HG02938 (cell line): ENCODE results near the gene CD180.

Experiments
- ATAC-seq: cut with Tn5 transposase; IDR thresholded peaks from one replicate; pipeline ENCODE4 v1.9.1; 2021; ENCODE audit warnings: mild to moderate bottlenecking, moderate library complexity; ENCODE audit not compliant: unreplicated experiment

The CD180 gene

DNA sequence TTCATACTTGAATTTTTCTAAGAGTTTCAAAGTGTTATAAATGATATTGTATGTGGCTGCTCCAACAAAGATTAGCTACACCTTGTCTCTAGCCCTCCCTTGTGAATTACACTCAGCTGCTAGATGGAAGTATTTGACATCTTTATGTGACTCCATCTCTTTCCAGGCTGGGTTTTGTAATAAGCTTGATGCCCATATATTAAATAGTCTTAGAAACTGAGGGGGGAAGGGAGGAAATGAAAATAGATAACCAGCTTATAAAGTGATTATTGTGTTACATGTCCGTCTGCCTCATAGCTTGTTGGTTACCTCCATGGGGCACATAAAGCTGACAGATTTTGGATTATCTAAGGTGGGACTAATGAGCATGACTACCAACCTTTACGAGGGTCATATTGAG is 63.4 kb downstream of the CD180 start:
- ATAC-seq, result no peak

DNA sequence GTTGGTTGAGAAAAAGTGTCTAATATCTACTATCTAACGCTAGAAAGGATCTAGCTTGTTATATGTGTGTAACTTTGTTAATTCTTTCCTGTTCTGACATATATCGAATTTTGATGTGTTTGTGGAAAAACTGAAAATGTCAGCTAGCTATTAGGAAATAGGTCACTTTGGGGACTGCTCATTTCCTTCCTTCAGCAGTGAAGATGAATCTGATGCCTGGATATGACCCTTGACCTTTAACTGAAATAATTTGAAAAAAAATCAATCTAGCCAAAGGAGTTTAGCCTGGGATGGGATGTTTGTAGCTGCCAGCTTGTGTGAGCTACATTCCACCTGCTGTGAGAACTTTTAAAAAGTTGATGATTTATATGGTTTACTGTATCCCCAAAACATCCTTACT is 66.8 kb downstream of the CD180 start:
- ATAC-seq, result no peak
